ENCODE data around the gene PTGES3. TPM values are rescaled to one million over a fixed set of nuclear protein-coding genes. Genes with fewer than 3 reads are reported as not detected.
"Not testable (repeated sequence)": the region's sequence is repeated elsewhere in the genome, so short reads cannot be mapped to it uniquely, and the experiment has no call there.

Gene PTGES3
- total and polyA plus RNA-seq, 2 experiments from 2014 or later, result 128 to 156 TPM

DNA sequence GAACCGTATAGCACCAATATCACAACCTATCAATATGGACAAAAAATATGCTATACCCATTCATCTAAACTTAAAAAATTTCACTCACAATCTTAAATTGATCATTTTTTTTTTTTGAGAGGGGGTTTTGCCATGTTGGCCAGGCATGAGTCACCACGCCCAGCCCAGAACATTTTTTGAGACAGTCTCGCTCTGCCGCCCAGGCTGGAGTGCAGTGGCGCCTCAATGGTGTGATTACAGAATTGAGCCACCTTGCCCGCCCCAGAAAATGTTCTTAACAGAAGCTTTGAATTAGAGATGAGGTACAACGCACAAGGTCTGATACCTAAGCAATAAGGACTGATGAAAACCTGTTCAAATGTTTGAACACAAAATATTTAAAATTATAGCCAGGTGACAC lies 26.5 kb downstream of the PTGES3 start:
- peaks cover 3% of the 10 kb centered on the region for H3K79me2 ChIP-seq
- no peak for DNase-seq (ENCODE audit: low spot score)
- WGBS (ENCODE audit: low lambda C conversion rate, missing lambda C conversion rate), result 97% methylated on average over 7 of the region's 7 CpGs
- no peaks in the 10 kb centered on the region for H3K4me1 ChIP-seq (ENCODE audit: insufficient read depth)
- H3K27ac ChIP-seq, result no peak overlapping the region
- H3K4me3 ChIP-seq, result no peak overlapping the region
- H3K9me3 ChIP-seq (ENCODE audit: low read depth), result no peaks in the 10 kb centered on the region
- peaks cover 3% of the 10 kb centered on the region for H4K20me1 ChIP-seq (ENCODE audit: insufficient read depth, poor library complexity, severe bottlenecking)
- no peak for TF ChIP-seq CTCF (IDR thresholded peaks at IDR 0.05; ENCODE audit: poor library complexity)
- TF ChIP-seq EZH2phosphoT487 (IDR thresholded peaks at IDR 0.05; ENCODE audit: low read depth, severe bottlenecking, unreplicated experiment), result no peak
- TF ChIP-seq EZH2 (IDR thresholded peaks at IDR 0.05; ENCODE audit: borderline replicate concordance), result no peak
- no peaks in the 10 kb centered on the region for H3K36me3 ChIP-seq (replicated peaks; ENCODE audit: insufficient read depth, low read depth)
- H3K9me2 ChIP-seq (replicated peaks; ENCODE audit: insufficient read depth), result no peaks in the 10 kb centered on the region
- no peak overlapping the region for H2AFZ ChIP-seq
- H3K27me3 ChIP-seq, result no peaks in the 10 kb centered on the region
- H3K4me2 ChIP-seq, result no peak overlapping the region

DNA sequence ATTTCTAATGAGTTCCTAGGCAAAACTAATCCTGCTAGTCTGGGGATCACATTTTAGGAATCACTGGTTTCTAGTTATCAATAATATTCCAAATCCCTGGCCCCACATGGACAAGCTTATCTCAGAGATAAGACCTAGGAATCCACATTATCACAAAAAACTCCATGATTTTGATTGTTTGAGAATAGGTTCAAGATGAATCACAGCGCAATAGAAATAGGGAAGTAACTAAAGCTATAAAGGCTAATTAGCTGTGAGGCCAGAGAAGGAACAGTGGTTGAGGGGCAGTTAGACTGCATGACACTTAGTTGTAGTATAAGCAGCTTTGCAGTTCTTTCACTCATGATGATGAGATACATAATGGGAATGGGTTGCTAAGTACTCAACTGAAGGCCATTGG lies 29.2 kb downstream of the PTGES3 start:
- 89% methylated on average over 1 of the region's 1 CpG for WGBS (ENCODE audit: low lambda C conversion rate, missing lambda C conversion rate)
- Histone ChIP-seq H3K9me3 (ENCODE audit: low read depth) (no peaks in the 10 kb centered on the region), H3K4me1 (ENCODE audit: insufficient read depth) (no peaks in the 10 kb centered on the region), H3K9me2 (replicated peaks; ENCODE audit: insufficient read depth) (no peaks in the 10 kb centered on the region), H2AFZ (no peak overlapping the region), H4K20me1 (ENCODE audit: insufficient read depth, poor library complexity, severe bottlenecking) (no peaks in the 10 kb centered on the region), H3K27ac (peak overlapping the region; percentile 0), H3K79me2 (no peaks in the 10 kb centered on the region), H3K36me3 (replicated peaks; ENCODE audit: insufficient read depth, low read depth) (no peaks in the 10 kb centered on the region), H3K4me3 (no peak overlapping the region), H3K27me3 (no peaks in the 10 kb centered on the region), H3K4me2 (no peak overlapping the region)
- DNase-seq (ENCODE audit: low spot score), result peak; percentile 13
- TF ChIP-seq EZH2 (IDR thresholded peaks at IDR 0.05; ENCODE audit: borderline replicate concordance), result no peak
- no peak for TF ChIP-seq EZH2phosphoT487 (IDR thresholded peaks at IDR 0.05; ENCODE audit: low read depth, severe bottlenecking, unreplicated experiment)

GRCh38 chr12:56657416-56658379 lies 30.4 kb downstream of the PTGES3 start:
- H3K79me2 ChIP-seq, result no peaks in the 10 kb centered on the region
- no peaks in the 10 kb centered on the region for H3K9me3 ChIP-seq (ENCODE audit: low read depth)
- H3K27ac ChIP-seq, result no peak overlapping the region
- no peaks in the 10 kb centered on the region for H3K4me1 ChIP-seq (ENCODE audit: insufficient read depth)
- H3K4me3 ChIP-seq, result no peak overlapping the region
- no peaks in the 10 kb centered on the region for H3K36me3 ChIP-seq (replicated peaks; ENCODE audit: insufficient read depth, low read depth)
- no peak for TF ChIP-seq CTCF (IDR thresholded peaks at IDR 0.05; ENCODE audit: poor library complexity)
- no peak for TF ChIP-seq EZH2phosphoT487 (IDR thresholded peaks at IDR 0.05; ENCODE audit: low read depth, severe bottlenecking, unreplicated experiment)
- TF ChIP-seq EZH2 (IDR thresholded peaks at IDR 0.05; ENCODE audit: borderline replicate concordance), result no peak
- H4K20me1 ChIP-seq (ENCODE audit: insufficient read depth, poor library complexity, severe bottlenecking), result no peaks in the 10 kb centered on the region
- H3K4me2 ChIP-seq, result no peak overlapping the region
- 94% methylated on average over 7 of the region's 7 CpGs for WGBS (ENCODE audit: low lambda C conversion rate, missing lambda C conversion rate)
- no peaks in the 10 kb centered on the region for H3K9me2 ChIP-seq (replicated peaks; ENCODE audit: insufficient read depth)
- no peaks in the 10 kb centered on the region for H3K27me3 ChIP-seq
- H2AFZ ChIP-seq, result no peak overlapping the region
- no peak for DNase-seq (ENCODE audit: low spot score)

DNA sequence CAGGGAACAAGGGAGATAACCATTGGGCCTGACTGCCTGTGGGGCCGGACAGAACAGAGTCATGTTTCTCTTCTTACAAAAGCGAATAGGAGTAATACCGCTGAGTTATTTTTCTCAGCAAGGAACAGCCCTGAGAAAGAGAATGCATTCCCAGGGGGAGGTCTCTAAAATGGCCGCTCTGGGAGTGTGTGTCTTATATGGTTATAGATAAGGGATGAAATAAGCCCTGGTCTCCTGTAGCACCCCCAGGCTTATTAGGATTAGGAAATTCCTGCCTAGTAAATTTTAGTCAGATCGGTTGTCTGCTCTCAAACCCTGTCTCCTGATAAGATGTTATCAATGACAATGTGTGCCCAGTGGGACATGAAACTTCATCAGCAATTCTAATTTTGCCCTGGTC lies 34.3 kb downstream of the PTGES3 start:
- H3K27me3 ChIP-seq; H4K20me1 ChIP-seq (ENCODE audit: insufficient read depth, poor library complexity, severe bottlenecking); H3K4me3 ChIP-seq; H3K4me1 ChIP-seq (ENCODE audit: insufficient read depth); H2AFZ ChIP-seq; H3K27ac ChIP-seq; H3K4me2 ChIP-seq; H3K9me3 ChIP-seq (ENCODE audit: low read depth); H3K9me2 ChIP-seq (replicated peaks; ENCODE audit: insufficient read depth); H3K79me2 ChIP-seq; DNase-seq (ENCODE audit: low spot score); H3K36me3 ChIP-seq (replicated peaks; ENCODE audit: insufficient read depth, low read depth): not testable (repeated sequence)
- WGBS (ENCODE audit: low lambda C conversion rate, missing lambda C conversion rate), result 85% methylated on average over 5 of the region's 5 CpGs

DNA sequence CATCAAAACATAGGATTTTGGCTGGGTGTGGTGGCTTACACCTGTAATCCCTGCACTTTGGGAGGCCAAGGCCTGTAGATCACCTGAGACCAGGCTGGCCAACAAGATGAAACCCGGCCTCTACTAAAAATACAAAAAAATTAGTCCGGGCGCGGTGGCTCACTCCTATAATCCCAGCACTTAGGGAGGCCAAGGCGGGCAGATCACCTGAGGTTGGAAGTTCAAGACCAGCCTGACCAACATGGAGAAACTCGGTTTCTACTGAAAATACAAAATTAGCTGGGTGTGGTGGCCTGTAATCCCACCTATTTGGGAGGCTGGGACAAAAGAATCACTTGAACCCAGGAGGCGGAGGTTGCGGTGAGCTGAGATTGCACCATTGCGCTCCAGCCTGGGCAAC lies 40.1 kb downstream of the PTGES3 start:
- H3K9me3 ChIP-seq (ENCODE audit: low read depth); H3K4me2 ChIP-seq; H3K36me3 ChIP-seq (replicated peaks; ENCODE audit: insufficient read depth, low read depth); DNase-seq (ENCODE audit: low spot score); H2AFZ ChIP-seq; H3K27ac ChIP-seq; H3K4me3 ChIP-seq; H3K27me3 ChIP-seq; H3K9me2 ChIP-seq (replicated peaks; ENCODE audit: insufficient read depth): not testable (repeated sequence)
- Histone ChIP-seq H3K79me2 (peaks cover 27% of the 10 kb centered on the region), H4K20me1 (ENCODE audit: insufficient read depth, poor library complexity, severe bottlenecking) (peaks cover 22% of the 10 kb centered on the region), H3K4me1 (ENCODE audit: insufficient read depth) (peaks cover 12% of the 10 kb centered on the region)
- 96% methylated on average over 9 of the region's 9 CpGs for WGBS (ENCODE audit: low lambda C conversion rate, missing lambda C conversion rate)
